GM19099 (cell line): Measurements from ENCODE around the gene OCIAD1.

ENCODE experiments used
- POLR2A ChIP-seq: IDR thresholded peaks from 3 replicates; pipeline ENCODE4 v1.6.1; 2011; ENCODE audit warnings: low read depth; ENCODE audit not compliant: insufficient read length; ENCODE audit errors: extremely low read depth

The OCIAD1 gene

GRCh38 chr4:48906206-48907173, 75.6 kb downstream of the OCIAD1 start, which contains the start of gene OCIAD2:
TSS of gene OCIAD2 (minus strand) at chr4:48906774. CDS start at chr4:48904549, 2,225 bp downstream.
- TF ChIP-seq POLR2A = peak; percentile 80

- no peak for TF ChIP-seq POLR2A
These were observed 77.0 kb downstream of the OCIAD1 start for GRCh38 chr4:48907706-48908477.

- TF ChIP-seq POLR2A = no peak
These were observed 77.8 kb downstream of the OCIAD1 start for GRCh38 chr4:48908687-48909086.

GRCh38 chr4:48909697-48910096, 78.8 kb downstream of the OCIAD1 start:
- no peak for TF ChIP-seq POLR2A

GRCh38 chr4:48910511-48910910, 79.6 kb downstream of the OCIAD1 start:
- no peak for TF ChIP-seq POLR2A
